HUES64 (cell line): ENCODE measurements around the gene CYLD.

Experiments
- H3K27ac ChIP-seq: 2 replicates; pipeline ENCODE4 v1.7.0; 2013; ENCODE audit warnings: low read depth, low read length, inconsistent platforms
- H3K27me3 ChIP-seq: 2 replicates; pipeline ENCODE4 v1.6.1; 2013; ENCODE audit warnings: mild to moderate bottlenecking, low read length; ENCODE audit not compliant: insufficient read depth
- H3K36me3 ChIP-seq: 2 replicates; pipeline ENCODE4 v1.6.1; 2013; ENCODE audit warnings: mild to moderate bottlenecking, low read length; ENCODE audit not compliant: insufficient read depth
- H3K4me1 ChIP-seq: 2 replicates; pipeline ENCODE4 v1.6.1; 2013; ENCODE audit warnings: mild to moderate bottlenecking, low read length, moderate library complexity; ENCODE audit not compliant: insufficient read depth
- H3K4me3 ChIP-seq: 2 replicates; pipeline ENCODE4 v1.5.1; 2013; ENCODE audit warnings: mild to moderate bottlenecking, low read length, moderate library complexity
- H3K9ac ChIP-seq: 2 replicates; pipeline ENCODE4 v1.6.1; 2013; ENCODE audit warnings: mild to moderate bottlenecking, low read depth, low read length
- H3K9me3 ChIP-seq: 2 replicates; pipeline ENCODE4 v1.6.1; 2013; ENCODE audit warnings: low read depth, low read length; ENCODE audit not compliant: insufficient read depth
- WGBS: fragments of 150-250, 120-280 bp; methylation state at CpG from one replicate; pipeline ENCODE4 v1.1.7; 2013; ENCODE audit warnings: missing lambda C conversion rate; 5-methylcytosine and 5-hydroxymethylcytosine counted together

Gene CYLD

GRCh38 chr16:50821586-50821985 lies 79.7 kb downstream of the CYLD start:
- Histone ChIP-seq H3K4me1 (no peaks in the 10 kb centered on the region), H3K9ac (no peak overlapping the region), H3K27ac (no peak overlapping the region), H3K36me3 (no peaks in the 10 kb centered on the region), H3K9me3 (no peaks in the 10 kb centered on the region), H3K27me3 (no peaks in the 10 kb centered on the region), H3K4me3 (no peak overlapping the region)
- WGBS, result 73% methylated on average over 3 of the region's 6 CpGs

DNA sequence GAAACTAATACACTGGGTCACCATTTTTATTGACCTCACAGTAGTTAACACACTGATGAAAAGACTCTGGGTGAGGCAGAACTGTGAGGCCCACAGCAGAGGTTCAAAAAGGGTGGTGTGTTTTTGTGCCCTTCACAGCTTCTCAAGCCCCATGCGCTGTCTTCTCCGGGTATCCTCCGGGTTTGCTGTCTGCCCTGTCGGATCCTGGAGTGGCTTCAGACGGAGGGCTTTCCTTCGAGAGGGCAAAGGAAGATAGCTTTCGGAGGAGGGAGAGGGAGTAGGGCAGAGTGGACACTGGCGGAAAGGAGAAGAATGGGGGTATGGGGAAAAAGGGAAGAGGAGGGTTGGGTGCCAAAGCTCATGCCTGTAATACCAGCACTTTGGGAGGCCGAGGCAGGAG lies 80.8 kb downstream of the CYLD start:
- Histone ChIP-seq H3K27me3 (no peaks in the 10 kb centered on the region), H3K4me3 (no peak overlapping the region)
- 90% methylated on average over 9 of the region's 9 CpGs for WGBS

DNA sequence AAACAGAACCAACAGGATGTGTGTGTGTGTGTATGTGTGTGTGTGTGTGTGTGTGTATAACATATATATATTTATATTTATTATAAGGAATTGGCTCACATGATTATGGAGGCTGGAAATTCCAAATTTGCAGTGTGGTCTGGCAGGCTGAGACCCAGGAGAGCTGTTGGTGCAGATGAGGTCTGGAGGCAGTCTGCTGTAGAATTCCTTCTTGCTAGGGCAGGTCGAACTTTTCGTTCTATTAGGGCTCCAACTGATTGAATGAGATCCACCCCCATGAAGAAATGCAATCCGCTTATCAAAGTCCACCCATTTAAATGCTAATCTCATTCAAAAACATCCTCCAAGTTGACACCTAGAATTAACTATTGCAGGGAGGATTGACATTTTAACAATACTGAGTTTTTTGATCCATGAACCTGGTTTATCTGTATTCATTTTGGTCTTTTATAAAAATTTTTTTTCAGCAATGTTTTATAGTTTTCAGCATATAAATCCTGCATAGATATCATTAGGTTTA lies 85.0 kb downstream of the CYLD start:
- no peaks in the 10 kb centered on the region for H3K27me3 ChIP-seq
- 79% methylated on average over 3 of the region's 3 CpGs for WGBS
- H3K4me1 ChIP-seq, result no peaks in the 10 kb centered on the region
- H3K4me3 ChIP-seq, result no peak overlapping the region
- H3K9me3 ChIP-seq, result no peaks in the 10 kb centered on the region
- no peaks in the 10 kb centered on the region for H3K36me3 ChIP-seq
- no peak overlapping the region for H3K9ac ChIP-seq
- no peak overlapping the region for H3K27ac ChIP-seq

More for the DNA sequence above, 80.8 kb downstream of the CYLD start:
- Histone ChIP-seq H3K9me3 (no peaks in the 10 kb centered on the region), H3K4me1 (no peaks in the 10 kb centered on the region), H3K9ac (no peak overlapping the region), H3K36me3 (no peaks in the 10 kb centered on the region), H3K27ac (no peak overlapping the region)

GRCh38 chr16:50828164-50828702 lies 86.3 kb downstream of the CYLD start:
- Histone ChIP-seq H3K27me3 (no peaks in the 10 kb centered on the region), H3K9ac (no peak overlapping the region), H3K4me1 (no peaks in the 10 kb centered on the region), H3K9me3 (peaks cover 7% of the 10 kb centered on the region; the same call in 1 of the 2 replicates), H3K36me3 (no peaks in the 10 kb centered on the region), H3K27ac (no peak overlapping the region), H3K4me3 (no peak overlapping the region)
- 91% methylated on average over 1 of the region's 1 CpG for WGBS

DNA sequence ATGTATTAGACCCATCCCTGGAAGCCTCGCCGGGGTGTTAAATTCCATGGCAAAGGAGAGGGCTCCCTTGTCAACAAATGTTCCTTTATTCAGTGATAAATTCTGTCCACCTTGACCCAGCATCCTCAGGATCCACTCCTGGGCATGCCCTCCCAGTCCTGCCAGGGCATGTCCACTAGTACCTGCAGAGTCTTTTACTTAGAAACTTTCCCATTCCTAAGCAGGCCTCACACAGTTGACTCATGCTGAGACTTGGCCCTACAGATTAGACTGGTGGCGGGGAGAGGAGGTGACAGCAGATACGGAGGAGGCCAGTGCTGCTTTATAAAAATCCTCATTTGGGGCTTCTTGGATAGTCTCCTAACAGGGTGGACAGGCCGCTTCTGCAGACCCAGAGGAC lies 88.8 kb downstream of the CYLD start:
- Histone ChIP-seq H3K27ac (no peak overlapping the region), H3K4me1 (no peaks in the 10 kb centered on the region), H3K27me3 (no peaks in the 10 kb centered on the region), H3K4me3 (no peak overlapping the region), H3K9me3 (peaks cover 7% of the 10 kb centered on the region; the same call in 1 of the 2 replicates), H3K36me3 (no peaks in the 10 kb centered on the region), H3K9ac (no peak overlapping the region)
- whole genome bisulfite sequencing, result 92% methylated on average over 5 of the region's 5 CpGs

GRCh38 chr16:50831751-50832150 lies 89.9 kb downstream of the CYLD start:
- H3K36me3 ChIP-seq, result no peaks in the 10 kb centered on the region
- H3K4me3 ChIP-seq, result no peak overlapping the region
- no CpG with 5 or more reads among the region's 1 CpG for whole genome bisulfite sequencing
- H3K27me3 ChIP-seq, result no peaks in the 10 kb centered on the region
- no peak overlapping the region for H3K27ac ChIP-seq
- no peaks in the 10 kb centered on the region for H3K4me1 ChIP-seq
- H3K9me3 ChIP-seq, result peaks cover 7% of the 10 kb centered on the region; the same call in 1 of the 2 replicates
- H3K9ac ChIP-seq, result no peak overlapping the region

GRCh38 chr16:50833929-50834328 lies 92.0 kb downstream of the CYLD start:
- H3K27ac ChIP-seq, result no peak overlapping the region
- H3K36me3 ChIP-seq, result no peaks in the 10 kb centered on the region
- 88% methylated on average over 3 of the region's 3 CpGs for WGBS
- H3K9ac ChIP-seq, result no peak overlapping the region
- peaks cover 7% of the 10 kb centered on the region; the same call in 1 of the 2 replicates for H3K9me3 ChIP-seq
- no peak overlapping the region for H3K4me3 ChIP-seq
- no peaks in the 10 kb centered on the region for H3K4me1 ChIP-seq
- no peaks in the 10 kb centered on the region for H3K27me3 ChIP-seq

DNA sequence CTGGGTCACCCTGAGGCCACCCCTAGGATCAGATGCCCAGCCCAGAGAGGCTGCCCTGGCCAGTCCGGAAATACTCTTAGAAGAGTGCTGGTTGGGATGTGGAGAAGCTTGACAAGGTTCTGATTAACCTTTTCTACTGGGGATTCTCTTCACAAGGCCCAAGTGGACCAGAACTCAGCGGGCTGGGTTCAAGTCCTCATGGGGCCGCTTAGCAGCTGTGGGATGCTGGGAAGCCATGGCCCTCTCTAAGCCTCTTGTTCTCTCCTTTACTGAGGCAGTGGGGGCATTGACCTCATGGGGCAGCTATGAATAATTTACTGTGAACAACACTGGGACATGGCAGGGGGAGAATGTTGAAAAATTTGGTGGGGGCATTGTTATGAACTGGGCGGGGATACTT lies 92.8 kb downstream of the CYLD start:
- Histone ChIP-seq H3K27me3 (no peaks in the 10 kb centered on the region), H3K4me3 (no peak overlapping the region), H3K36me3 (no peaks in the 10 kb centered on the region), H3K9ac (no peak overlapping the region), H3K4me1 (no peaks in the 10 kb centered on the region), H3K9me3 (peaks cover 7% of the 10 kb centered on the region; the same call in 1 of the 2 replicates), H3K27ac (no peak overlapping the region)
- 95% methylated on average over 4 of the region's 4 CpGs for WGBS

DNA sequence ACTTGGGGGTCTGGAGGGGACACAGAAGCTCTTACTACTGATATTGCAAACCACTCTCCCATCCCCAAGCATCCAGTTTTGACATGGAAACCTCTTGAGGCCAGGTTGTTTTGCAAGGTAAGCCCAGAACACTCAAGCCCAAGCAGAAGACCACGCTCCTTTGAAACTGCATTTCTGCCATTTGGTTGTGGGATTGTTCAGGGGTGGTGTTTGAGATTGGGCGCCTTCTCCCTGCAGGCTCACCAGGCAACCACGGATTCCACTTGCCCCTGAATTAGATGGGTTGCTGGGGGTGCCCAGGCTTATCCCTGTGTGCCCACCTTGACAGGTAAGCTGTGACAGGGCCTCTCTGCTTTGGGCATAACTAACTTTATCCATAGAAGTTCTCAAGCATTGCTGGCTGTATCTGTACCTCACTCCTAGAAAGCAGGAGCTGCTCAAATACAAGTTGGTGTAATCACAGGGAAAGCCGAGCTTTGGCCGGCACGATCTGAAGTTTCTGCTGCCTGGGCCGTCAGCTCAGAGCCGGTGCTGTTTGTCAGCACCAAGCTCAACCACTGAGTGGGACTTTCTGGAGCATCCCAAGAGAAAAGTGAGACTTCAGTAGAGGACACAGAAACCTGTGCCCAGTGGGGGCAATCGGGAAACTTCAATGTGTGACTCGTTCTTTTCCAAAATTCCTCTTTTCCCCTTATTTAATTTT lies 93.6 kb downstream of the CYLD start:
- Histone ChIP-seq H3K27ac (no peak overlapping the region), H3K4me3 (no peak overlapping the region), H3K27me3 (peaks cover 4% of the 10 kb centered on the region; the same call in 1 of the 2 replicates), H3K36me3 (no peaks in the 10 kb centered on the region), H3K9ac (no peak overlapping the region), H3K4me1 (no peaks in the 10 kb centered on the region), H3K9me3 (peaks cover 7% of the 10 kb centered on the region; the same call in 1 of the 2 replicates)
- WGBS, result 90% methylated on average over 10 of the region's 10 CpGs

DNA sequence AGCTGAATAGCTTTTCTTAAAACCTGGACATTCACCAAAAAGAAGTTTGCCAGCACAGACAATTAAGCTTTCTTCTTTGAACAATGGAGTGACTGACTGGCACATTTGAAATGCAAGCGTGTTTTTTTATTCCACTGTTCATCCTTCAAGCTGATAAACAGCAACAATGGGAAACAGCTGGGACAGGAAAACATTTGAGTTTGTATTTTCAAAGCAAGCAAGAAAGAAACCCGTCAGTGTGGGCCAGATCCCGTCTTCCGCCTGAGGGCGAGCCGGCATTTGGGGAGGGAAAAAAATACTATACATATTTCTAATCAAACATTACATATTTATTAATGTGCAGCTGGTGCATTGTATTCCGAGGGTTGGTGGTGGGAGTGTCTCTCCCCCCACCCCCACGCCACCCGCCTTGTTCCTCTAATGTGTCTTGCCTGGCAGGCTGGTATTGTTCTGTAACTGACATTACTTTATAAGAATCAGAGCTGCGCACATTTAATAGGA lies 94.3 kb downstream of the CYLD start:
- no peaks in the 10 kb centered on the region for H3K36me3 ChIP-seq
- H3K27ac ChIP-seq, result no peak overlapping the region
- no peaks in the 10 kb centered on the region for H3K4me1 ChIP-seq
- WGBS, result 84% methylated on average over 5 of the region's 10 CpGs
- no peak overlapping the region for H3K9ac ChIP-seq
- peaks cover 7% of the 10 kb centered on the region; the same call in 1 of the 2 replicates for H3K9me3 ChIP-seq
- H3K27me3 ChIP-seq, result peaks cover 10% of the 10 kb centered on the region
- no peak overlapping the region for H3K4me3 ChIP-seq

GRCh38 chr16:50837324-50837723 lies 95.4 kb downstream of the CYLD start:
- H3K36me3 ChIP-seq, result no peaks in the 10 kb centered on the region
- 92% methylated on average over 2 of the region's 2 CpGs for WGBS
- H3K4me3 ChIP-seq, result no peak overlapping the region
- no peak overlapping the region for H3K9ac ChIP-seq
- peaks cover 19% of the 10 kb centered on the region for H3K27me3 ChIP-seq
- no peak overlapping the region for H3K27ac ChIP-seq
- H3K9me3 ChIP-seq, result peaks cover 7% of the 10 kb centered on the region; the same call in 1 of the 2 replicates
- H3K4me1 ChIP-seq, result peaks cover 9% of the 10 kb centered on the region; the same call in 1 of the 2 replicates
